SK-N-MC (cell line): ENCODE data around the gene RGS7.

ENCODE experiments used
- EZH2 ChIP-seq: fragments of 200-600 bp; sonication (generic); IDR thresholded peaks from one replicate; pipeline ENCODE4 v1.6.1; 2017; ENCODE audit warnings: antibody characterized with exemption
- FOXP2 ChIP-seq: optimal IDR thresholded peaks from 2 replicates; pipeline ENCODE3; 2011; ENCODE audit warnings: mild to moderate bottlenecking, moderate library complexity; ENCODE audit not compliant: insufficient read depth; ENCODE audit errors: extremely low read length, control extremely low read depth
- POLR2AphosphoS5 ChIP-seq: IDR thresholded peaks from 2 replicates; pipeline ENCODE4 v1.6.1; 2012; ENCODE audit warnings: mild to moderate bottlenecking, low read depth, low read length, borderline replicate concordance

DNA sequence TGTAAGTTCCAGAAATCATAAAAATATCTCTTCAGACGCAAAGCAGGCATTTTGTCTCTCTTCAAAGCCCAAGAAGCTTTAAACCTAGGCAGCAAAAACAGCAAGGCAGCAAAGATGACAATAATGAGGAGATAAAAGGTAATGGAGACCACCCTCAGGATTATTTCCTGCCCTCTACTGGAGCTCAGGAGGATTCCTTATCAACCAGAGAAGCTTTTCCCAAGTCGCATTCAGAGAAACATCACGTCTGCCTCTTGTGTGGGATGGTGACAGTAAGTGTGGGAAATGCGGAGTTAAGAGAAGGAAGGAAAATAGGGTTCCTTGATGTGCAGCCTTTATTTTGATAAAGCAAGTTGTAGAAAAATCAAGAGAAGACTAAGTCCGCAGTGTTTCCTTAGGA is 365.8 kb downstream of the RGS7 start:
- TF ChIP-seq POLR2AphosphoS5 (no peak), EZH2 (no peak), FOXP2 (no peak)
